Dendritic cell treated with granulocyte-macrophage colony-stimulating factor and Interleukin-4, amounts not matched to agents 40 ng/mL and 50 ng/mL, for 4 days (primary cell): Measurements from ENCODE around the gene MARK4.

ENCODE experiments used
- H3K27ac Mint-ChIP-seq: one replicate; pipeline ENCODE4 v1.8.0; 2022; ENCODE audit warnings: mild to moderate bottlenecking, mixed read lengths
- H3K27me3 Mint-ChIP-seq: one replicate; pipeline ENCODE4 v1.8.0; 2022; ENCODE audit warnings: mild to moderate bottlenecking, mixed read lengths
- H3K36me3 Mint-ChIP-seq: one replicate; pipeline ENCODE4 v1.8.0; 2022; ENCODE audit warnings: low read depth, mixed read lengths
- H3K4me1 Mint-ChIP-seq: one replicate; pipeline ENCODE4 v1.8.0; 2022; ENCODE audit warnings: low read depth, mixed read lengths
- H3K4me3 Mint-ChIP-seq: one replicate; pipeline ENCODE4 v1.8.0; 2022; ENCODE audit warnings: mild to moderate bottlenecking, moderate library complexity, mixed read lengths
- H3K9me3 Mint-ChIP-seq: one replicate; pipeline ENCODE4 v1.8.0; 2022; ENCODE audit warnings: mixed read lengths
- intact Hi-C: fragments of 100-400 bp; cut with micrococcal nuclease; formaldehyde crosslinking; loops from one replicate; pipeline ENCODE4 v1.15.0; 2022

MARK4 gene

GRCh38 chr19:45350477-45351058, 99.5 kb downstream of the MARK4 start:
- H3K4me1 Mint-ChIP-seq: no peaks in the 10 kb centered on the region
- H3K27me3 Mint-ChIP-seq: peaks cover 25% of the 10 kb centered on the region
- no peaks in the 10 kb centered on the region for H3K9me3 Mint-ChIP-seq
- H3K27ac Mint-ChIP-seq: no peak overlapping the region
- intact Hi-C loops: no loop called here
- H3K4me3 Mint-ChIP-seq: no peak overlapping the region
- peaks cover 56% of the 10 kb centered on the region for H3K36me3 Mint-ChIP-seq

DNA sequence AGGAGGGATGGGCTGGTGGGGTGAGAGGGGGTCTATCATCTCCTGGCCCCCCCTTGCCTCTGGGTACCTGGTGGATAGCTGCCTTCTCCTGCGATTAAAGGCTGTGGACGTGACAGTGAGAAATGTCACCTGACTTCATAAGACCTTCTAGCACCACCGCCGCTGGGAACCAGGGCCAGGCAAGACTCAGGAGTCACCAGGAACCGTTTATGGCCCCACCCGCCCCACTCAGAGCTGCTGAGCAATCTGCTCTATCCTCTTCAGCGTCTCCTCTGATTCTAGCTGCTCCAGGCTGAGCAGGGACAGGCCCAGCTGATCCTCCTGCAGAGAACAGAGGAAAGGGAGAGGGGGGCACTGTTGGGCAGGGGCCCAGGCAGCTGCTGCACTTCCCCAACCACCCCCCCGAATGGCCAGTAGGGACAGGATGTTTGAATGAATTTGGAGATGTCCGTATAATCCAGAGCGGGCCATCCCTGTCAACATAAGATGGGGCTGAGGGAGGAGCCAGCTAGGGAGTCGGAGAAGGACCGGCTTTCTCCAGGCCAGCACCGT, 100.4 kb downstream of the MARK4 start:
- Mint-ChIP-seq H3K36me3 (peaks cover 66% of the 10 kb centered on the region), H3K9me3 (no peaks in the 10 kb centered on the region), H3K4me3 (no peak overlapping the region), H3K4me1 (no peaks in the 10 kb centered on the region), H3K27ac (no peak overlapping the region), H3K27me3 (peaks cover 17% of the 10 kb centered on the region)
- intact Hi-C loops: no loop called here

- intact Hi-C loops: no loop called here
- Mint-ChIP-seq H3K27me3 (peaks cover 11% of the 10 kb centered on the region), H3K9me3 (no peaks in the 10 kb centered on the region), H3K4me1 (no peaks in the 10 kb centered on the region), H3K27ac (no peak overlapping the region), H3K4me3 (no peak overlapping the region), H3K36me3 (peaks cover 71% of the 10 kb centered on the region)
These were observed 101.0 kb downstream of the MARK4 start for GRCh38 chr19:45352062-45352461.

DNA sequence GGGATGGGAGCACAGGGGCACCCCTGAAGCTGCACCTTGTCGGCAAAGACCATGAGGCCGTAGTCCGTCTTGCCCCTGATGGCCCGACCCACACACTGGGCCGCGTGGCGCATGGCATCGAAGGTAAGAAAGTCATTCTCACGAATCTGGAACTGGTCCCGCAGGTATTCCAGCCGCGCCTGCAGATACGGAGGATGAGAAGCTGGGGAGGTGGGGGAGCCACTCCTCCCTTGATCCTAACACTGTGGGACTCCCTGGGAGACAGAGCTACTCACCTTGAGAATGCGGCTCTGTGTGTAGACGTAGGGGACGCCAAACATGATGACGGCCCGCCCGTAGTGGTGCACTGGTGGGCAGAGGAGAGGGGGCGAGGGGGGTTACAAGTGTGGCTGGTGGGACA, 101.4 kb downstream of the MARK4 start:
- no peaks in the 10 kb centered on the region for H3K9me3 Mint-ChIP-seq
- H3K4me3 Mint-ChIP-seq: no peak overlapping the region
- no peaks in the 10 kb centered on the region for H3K4me1 Mint-ChIP-seq
- peaks cover 7% of the 10 kb centered on the region for H3K27me3 Mint-ChIP-seq
- intact Hi-C loops: no loop called here
- H3K36me3 Mint-ChIP-seq: peaks cover 75% of the 10 kb centered on the region
- no peak overlapping the region for H3K27ac Mint-ChIP-seq

- no peaks in the 10 kb centered on the region for H3K9me3 Mint-ChIP-seq
- H3K4me1 Mint-ChIP-seq: no peaks in the 10 kb centered on the region
- H3K27ac Mint-ChIP-seq: no peak overlapping the region
- peaks cover 82% of the 10 kb centered on the region for H3K36me3 Mint-ChIP-seq
- peaks cover 3% of the 10 kb centered on the region for H3K27me3 Mint-ChIP-seq
- H3K4me3 Mint-ChIP-seq: no peak overlapping the region
- intact Hi-C loops: no loop called here
These were observed 102.1 kb downstream of the MARK4 start for GRCh38 chr19:45352914-45353796.

DNA sequence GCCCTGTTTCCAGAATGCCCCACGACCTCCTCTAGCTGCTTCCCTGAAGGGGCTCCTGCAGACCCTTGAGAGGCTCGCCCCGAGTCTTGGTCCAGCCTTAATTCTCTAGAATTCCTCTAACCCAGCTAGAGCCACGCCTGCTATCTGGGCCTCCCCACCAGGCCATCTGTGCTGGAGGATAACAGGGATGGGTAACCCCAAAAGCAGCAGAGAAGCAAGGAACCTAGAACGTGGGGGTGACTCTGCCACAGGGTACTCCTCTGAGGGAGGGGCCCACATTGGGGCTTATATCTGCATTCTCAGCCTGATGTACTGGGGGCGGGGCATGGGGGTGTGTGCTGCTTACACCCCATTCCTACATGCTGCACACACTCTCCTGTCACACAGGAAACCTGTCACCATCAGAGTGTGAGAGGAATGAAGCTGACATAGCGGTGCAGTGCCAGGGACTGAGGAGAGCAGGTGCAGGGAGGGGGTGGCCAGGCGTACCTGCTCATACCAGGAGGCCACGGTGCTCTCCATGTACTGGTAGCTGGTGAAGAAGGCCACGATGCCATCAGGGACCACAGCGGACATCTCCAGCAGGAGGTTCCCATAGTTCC, 103.3 kb downstream of the MARK4 start:
- Mint-ChIP-seq H3K36me3 (peaks cover 93% of the 10 kb centered on the region), H3K27ac (no peak overlapping the region)
- intact Hi-C loops: no loop called here

More for the DNA sequence above, 103.3 kb downstream of the MARK4 start:
- Mint-ChIP-seq H3K4me1 (no peaks in the 10 kb centered on the region), H3K9me3 (no peaks in the 10 kb centered on the region), H3K4me3 (no peak overlapping the region), H3K27me3 (no peaks in the 10 kb centered on the region)
